Heart left ventricle (tissue), 13 donors: Measurements from ENCODE around the gene KDM4B.

Source experiments
- CTCF ChIP-seq, 12 donors: fragments of 200-600 bp; sonication (generic) in 4 of 12; IDR thresholded peaks; one replicate each; pipeline versions ENCODE4 v1.5.0 to v1.8.0; 2018 to 2022; ENCODE audit warnings: antibody characterized with exemption in 12 of 12, mild to moderate bottlenecking in 5 of 12
- POLR2A ChIP-seq, 2 donors: fragments of 450-650 bp; IDR thresholded peaks; one replicate each; pipeline ENCODE4 v1.6.1; 2017; ENCODE audit warnings: antibody characterized with exemption in 2 of 2, mild to moderate bottlenecking in 2 of 2, moderate library complexity in 2 of 2
- donor health status: ischemic (EF 13 %, LVEDD 7.1; RV severe dilation, severe dysfunction).
- donor health status: DM: no; HTN: yes; CAD: no.
- donor health status: DM: no; HTN: no; CAD: no.
- donor health status: ischemic (EF 25% LVEDD 6.9; RV normal size, moderate dysfunction).
- donor health status: ischemic (EF 25% LVEDD 5.7; RV mildly dilated, moderate dysfunction).
- donor health status: ischemic (EF 35%, LVEDD 5.7; RV mildly dilated, moderate dysfunction).
- donor health status: nonischemic (EF 11% LVEDD 7.7; RV severe dilation, severe dysfunction).
- donor health status: DM: yes; HTN: yes; CAD: no.
- donor health status: PGD.
- donor health status: ischemic (EF 29% LVEDD 5.4; RV normal size, mild dysfunction).
- donor health status: nonischemic (EF 23%, LVEDD 6.1; RV moderate dilation, normal function).

GRCh38 chr19:4922530-4923275 is 46.2 kb upstream of the KDM4B start:
- TF ChIP-seq CTCF (IDR thresholded peaks at IDR 0.05) (no peak), POLR2A (IDR thresholded peaks at IDR 0.05) (no peak)
